NT2/D1 (cell line): Measurements from ENCODE around the gene MPST.

Experiments
- YY1 ChIP-seq: IDR thresholded peaks from 2 replicates; pipeline ENCODE4 v1.6.1; 2011; ENCODE audit not compliant: insufficient read length, insufficient read depth
- ZNF274 ChIP-seq: IDR thresholded peaks from 2 replicates; pipeline ENCODE4 v1.6.1; 2011; ENCODE audit warnings: mild to moderate bottlenecking, low read depth, low read length

DNA sequence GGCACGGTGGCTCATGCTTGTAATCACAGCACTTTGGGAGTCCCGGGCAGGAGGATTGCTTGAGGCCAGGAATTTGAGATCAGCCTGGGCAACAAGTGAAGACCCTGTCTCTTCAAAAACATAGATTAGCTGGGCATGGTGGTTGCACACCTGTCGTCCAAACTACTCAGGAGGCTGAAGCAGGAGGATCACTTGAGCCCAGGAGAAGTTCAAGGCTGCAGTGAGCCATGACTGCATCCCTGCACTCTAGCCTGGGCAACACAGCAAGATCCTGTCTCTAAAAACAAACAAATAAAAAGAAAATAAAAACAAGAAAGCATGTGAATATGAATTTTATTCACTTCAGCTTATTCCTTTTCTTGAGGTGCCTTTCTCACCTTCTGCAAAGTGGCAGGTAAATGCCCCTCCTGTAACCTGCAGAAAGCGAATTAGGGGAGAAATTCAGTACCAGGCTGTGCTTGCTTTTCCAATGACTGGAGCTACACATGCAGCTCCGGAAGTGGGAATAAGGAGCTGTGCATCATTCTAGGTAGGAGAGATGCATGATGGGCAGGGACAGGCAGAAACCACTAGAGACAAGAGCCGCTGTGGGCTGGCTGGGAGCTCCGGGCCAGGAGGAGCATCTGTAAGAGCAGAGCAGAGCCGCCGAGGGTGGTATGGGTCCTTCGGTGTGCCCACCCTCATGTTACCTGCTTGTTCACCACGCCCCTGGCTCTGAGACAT lies 17.3 kb downstream of the MPST start:
- no peak for TF ChIP-seq YY1
- no peak for TF ChIP-seq ZNF274
